Measurements from ENCODE around the gene NET1. TPM values are rescaled to one million over a fixed set of nuclear protein-coding genes. Genes with fewer than 3 reads are reported as not detected.

NET1 gene
- total and polyA plus RNA-seq, 8 donors = 50.2 to 246 (median 84.6) TPM

GRCh38 chr10:5490032-5490431 lies 77.7 kb downstream of the NET1 start:
- 82 to 96% (median 94%) methylated on average over 4 of the region's 4 CpGs for WGBS, 5 donors
- Histone ChIP-seq H3K36me3 (no peaks in the 10 kb centered on the region), H3K9me3 (peaks cover 0 to 6% (median 5%) of the 10 kb centered on the region in 4 donors), H3K27ac (no peak overlapping the region), H3K4me3 (no peak overlapping the region), H3K27me3 (no peaks in the 10 kb centered on the region), H3K4me1 (peaks cover 0 to 12% (median 8%) of the 10 kb centered on the region in 4 donors)
- TF ChIP-seq EP300 (IDR thresholded peaks at IDR 0.05) = no peak
- DNase-seq = no peak
- intact Hi-C loops (cut with DNase I; ENCODE audit: low total_unique reads) = no loop called here

DNA sequence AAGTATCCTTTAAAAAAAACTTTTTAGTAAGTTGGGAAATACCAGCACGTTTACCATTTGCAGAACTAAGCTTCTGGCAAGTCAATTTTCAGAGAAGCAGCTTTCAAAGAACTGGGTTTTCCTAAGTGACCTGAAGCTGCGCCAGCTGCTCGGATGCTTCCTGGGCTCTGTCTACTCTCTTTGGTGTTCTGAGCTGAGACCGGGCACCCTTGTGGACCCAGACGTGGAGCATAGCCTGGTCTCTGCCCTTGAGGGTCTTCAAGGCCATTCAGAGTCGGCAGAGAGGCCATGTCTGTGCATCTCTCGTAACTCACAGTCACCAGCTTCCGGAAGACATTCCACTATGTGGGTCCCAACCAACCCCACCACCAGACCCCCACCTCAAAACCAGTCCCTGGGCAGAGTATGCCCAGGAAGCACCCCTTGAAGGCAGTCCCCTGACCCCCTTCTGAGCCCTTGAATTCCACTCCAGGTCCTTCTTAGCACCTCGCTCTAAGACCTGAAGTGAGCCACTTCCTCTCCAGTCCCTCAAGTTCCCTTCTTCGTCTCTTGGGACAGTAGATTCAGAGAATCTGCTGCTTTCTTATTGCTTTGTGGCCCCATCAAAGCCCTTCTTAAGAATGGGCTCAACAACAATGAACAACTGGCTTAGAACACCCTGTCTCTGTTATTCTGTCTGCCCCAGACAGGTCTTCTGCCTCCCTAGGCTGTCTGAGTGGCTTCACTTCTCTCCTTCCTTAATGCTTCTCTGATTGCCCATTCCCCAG lies 78.5 kb downstream of the NET1 start:
- H3K27me3 ChIP-seq = no peaks in the 10 kb centered on the region
- DNase-seq = no peak
- WGBS, 5 donors = 89 to 93% (median 93%) methylated on average over 9 to 10 of the region's 10 CpGs
- TF ChIP-seq POLR2A (IDR thresholded peaks at IDR 0.05) (no peak), EP300 (IDR thresholded peaks at IDR 0.05) (no peak), POLR2AphosphoS5 (IDR thresholded peaks at IDR 0.05) (no peak)
- TF ChIP-seq, protein P1, sequence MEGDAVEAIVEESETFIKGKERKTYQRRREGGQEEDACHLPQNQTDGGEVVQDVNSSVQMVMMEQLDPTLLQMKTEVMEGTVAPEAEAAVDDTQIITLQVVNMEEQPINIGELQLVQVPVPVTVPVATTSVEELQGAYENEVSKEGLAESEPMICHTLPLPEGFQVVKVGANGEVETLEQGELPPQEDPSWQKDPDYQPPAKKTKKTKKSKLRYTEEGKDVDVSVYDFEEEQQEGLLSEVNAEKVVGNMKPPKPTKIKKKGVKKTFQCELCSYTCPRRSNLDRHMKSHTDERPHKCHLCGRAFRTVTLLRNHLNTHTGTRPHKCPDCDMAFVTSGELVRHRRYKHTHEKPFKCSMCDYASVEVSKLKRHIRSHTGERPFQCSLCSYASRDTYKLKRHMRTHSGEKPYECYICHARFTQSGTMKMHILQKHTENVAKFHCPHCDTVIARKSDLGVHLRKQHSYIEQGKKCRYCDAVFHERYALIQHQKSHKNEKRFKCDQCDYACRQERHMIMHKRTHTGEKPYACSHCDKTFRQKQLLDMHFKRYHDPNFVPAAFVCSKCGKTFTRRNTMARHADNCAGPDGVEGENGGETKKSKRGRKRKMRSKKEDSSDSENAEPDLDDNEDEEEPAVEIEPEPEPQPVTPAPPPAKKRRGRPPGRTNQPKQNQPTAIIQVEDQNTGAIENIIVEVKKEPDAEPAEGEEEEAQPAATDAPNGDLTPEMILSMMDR (IDR thresholded peaks at IDR 0.05) = no peak
- H3K27ac ChIP-seq = no peak overlapping the region
- H3K36me3 ChIP-seq = no peaks in the 10 kb centered on the region
- H3K9me3 ChIP-seq = peaks cover 0 to 6% (median 5%) of the 10 kb centered on the region in 4 donors
- intact Hi-C loops (cut with DNase I; ENCODE audit: low total_unique reads) = no loop called here
- H3K4me3 ChIP-seq = no peak overlapping the region
- peaks cover 0 to 12% (median 8%) of the 10 kb centered on the region in 4 donors for H3K4me1 ChIP-seq

- 90 to 98% (median 95%) methylated on average over 7 of the region's 7 CpGs for WGBS, 5 donors
- Histone ChIP-seq H3K4me3 (no peak overlapping the region), H3K27ac (no peak overlapping the region), H3K9me3 (peaks cover 0 to 6% (median 5%) of the 10 kb centered on the region in 4 donors), H3K4me1 (peaks cover 0 to 12% (median 8%) of the 10 kb centered on the region in 4 donors), H3K27me3 (no peaks in the 10 kb centered on the region), H3K36me3 (no peaks in the 10 kb centered on the region)
- no peak for TF ChIP-seq EP300 (IDR thresholded peaks at IDR 0.05)
- TF ChIP-seq POLR2AphosphoS5 (IDR thresholded peaks at IDR 0.05) = no peak
- no peak for TF ChIP-seq POLR2A (IDR thresholded peaks at IDR 0.05)
- TF ChIP-seq, protein P1 (IDR thresholded peaks at IDR 0.05) = no peak
- no peak for DNase-seq
- intact Hi-C loops (cut with DNase I; ENCODE audit: low total_unique reads) = no loop called here
These were observed 79.1 kb downstream of the NET1 start for GRCh38 chr10:5491477-5491876.

DNA sequence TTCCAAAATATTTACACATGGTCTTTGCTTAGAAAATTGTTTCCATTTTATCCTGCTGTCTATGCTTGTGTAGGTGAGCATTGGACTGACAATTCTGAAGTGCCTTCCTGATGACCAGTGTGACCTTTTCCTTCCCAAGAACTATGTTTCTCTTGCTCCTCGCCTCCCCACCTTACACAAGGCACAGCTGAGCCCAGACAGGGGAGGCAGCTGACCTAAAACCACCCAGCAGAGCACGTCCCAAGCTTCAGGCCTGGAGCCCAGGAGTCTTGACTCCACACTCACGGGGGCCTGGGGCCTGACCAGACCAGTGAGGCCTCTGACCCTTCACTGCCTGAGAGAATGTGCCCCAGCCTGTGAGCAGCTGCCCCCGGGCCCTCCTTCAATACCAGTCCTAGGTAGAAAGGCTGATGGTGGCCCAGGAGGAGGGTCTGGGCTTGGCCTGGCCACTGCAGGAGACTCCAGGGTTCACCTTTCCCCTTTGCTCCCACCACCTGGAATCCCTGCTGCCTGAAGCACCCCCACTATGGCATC lies 80.0 kb downstream of the NET1 start:
- intact Hi-C loops (cut with DNase I; ENCODE audit: low total_unique reads) = no loop called here
- peaks cover 0 to 12% (median 8%) of the 10 kb centered on the region in 4 donors for H3K4me1 ChIP-seq
- 89 to 99% (median 92%) methylated on average over 3 to 4 of the region's 4 CpGs for WGBS, 5 donors
- no peak for DNase-seq
- TF ChIP-seq, protein P1 (IDR thresholded peaks at IDR 0.05) = no peak
- no peak for TF ChIP-seq POLR2AphosphoS5 (IDR thresholded peaks at IDR 0.05)
- H3K27ac ChIP-seq = no peak overlapping the region
- H3K9me3 ChIP-seq = peaks cover 0 to 6% (median 5%) of the 10 kb centered on the region in 4 donors
- no peak overlapping the region for H3K4me3 ChIP-seq
- H3K27me3 ChIP-seq = no peaks in the 10 kb centered on the region
- H3K36me3 ChIP-seq = no peaks in the 10 kb centered on the region

Data from stomach (tissue), 9 donors.